HEK293T (cell line): ENCODE measurements around the gene C14orf132.

Experiments used
- CTCF ChIA-PET: fragments of 350-600 bp; formaldehyde crosslinking; extraction: SDS; loops from one replicate; lab custom pipeline; 2021; ENCODE audit warnings: antibody characterized with exemption, inconsistent platforms; lab: Yijun Ruan, JAX
- POLR2A ChIA-PET: fragments of 350-600 bp; formaldehyde crosslinking; extraction: SDS; loops from one replicate; lab custom pipeline; 2020; ENCODE audit warnings: antibody characterized with exemption, inconsistent platforms; lab: Yijun Ruan, JAX
- DNase-seq: peaks from one replicate; pipeline ENCODE4 v3.0.0; 2012; ENCODE audit warnings: mixed read lengths; ENCODE audit errors: extremely low spot score
- ARNT ChIP-seq: fragments of 450-650 bp; IDR thresholded peaks from 2 replicates; pipeline ENCODE4 v1.6.1; 2017; ENCODE audit warnings: mild to moderate bottlenecking
- BHLHE40 ChIP-seq: fragments of 450-650 bp; IDR thresholded peaks from 2 replicates; pipeline ENCODE4 v1.6.1; 2016; ENCODE audit warnings: mild to moderate bottlenecking, moderate library complexity, borderline replicate concordance
- CTBP1 ChIP-seq: fragments of 450-650 bp; IDR thresholded peaks from 2 replicates; pipeline ENCODE4 v1.6.1; 2016; ENCODE audit warnings: borderline replicate concordance
- ELF4 ChIP-seq: fragments of 450-650 bp; IDR thresholded peaks from 2 replicates; pipeline ENCODE4 v1.6.1; 2017; ENCODE audit warnings: antibody characterized with exemption
- FOXA1 ChIP-seq: fragments of 450-650 bp; IDR thresholded peaks from 2 replicates; pipeline ENCODE4 v1.6.1; 2016; ENCODE audit warnings: mild to moderate bottlenecking
- FOXK2 ChIP-seq: fragments of 450-650 bp; IDR thresholded peaks from 2 replicates; pipeline ENCODE4 v1.6.1; 2016; ENCODE audit warnings: mild to moderate bottlenecking
- FOXM1 ChIP-seq: fragments of 450-650 bp; IDR thresholded peaks from 2 replicates; pipeline ENCODE4 v1.6.1; 2017; ENCODE audit warnings: mild to moderate bottlenecking, borderline replicate concordance
- HDGF ChIP-seq: fragments of 450-650 bp; IDR thresholded peaks from 2 replicates; pipeline ENCODE4 v1.6.1; 2017; ENCODE audit warnings: antibody characterized with exemption, borderline replicate concordance
- L3MBTL2 ChIP-seq: fragments of 450-650 bp; conservative IDR thresholded peaks from 2 replicates; pipeline ENCODE4 v1.6.1; 2016; ENCODE audit warnings: mild to moderate bottlenecking
- LEF1 ChIP-seq: fragments of 450-650 bp; IDR thresholded peaks from 2 replicates; pipeline ENCODE4 v1.6.1; 2017; ENCODE audit warnings: mild to moderate bottlenecking, borderline replicate concordance
- NFRKB ChIP-seq: fragments of 450-650 bp; IDR thresholded peaks from 2 replicates; pipeline ENCODE4 v1.6.1; 2016; ENCODE audit warnings: mild to moderate bottlenecking, moderate library complexity
- PKNOX1 ChIP-seq: fragments of 450-650 bp; IDR thresholded peaks from 2 replicates; pipeline ENCODE4 v1.6.1; 2016
- SP1 ChIP-seq: fragments of 450-650 bp; IDR thresholded peaks from 2 replicates; pipeline ENCODE4 v1.6.1; 2017
- SUZ12 ChIP-seq: fragments of 450-650 bp; IDR thresholded peaks from 2 replicates; pipeline ENCODE4 v1.6.1; 2016; ENCODE audit warnings: mild to moderate bottlenecking
- TARDBP ChIP-seq: fragments of 450-650 bp; IDR thresholded peaks from 2 replicates; pipeline ENCODE4 v1.6.1; 2016
- ZNF384 ChIP-seq: fragments of 450-650 bp; IDR thresholded peaks from 2 replicates; pipeline ENCODE4 v1.6.1; 2016

The C14orf132 gene

GRCh38 chr14:96056509-96057422 lies 17.6 kb downstream of the C14orf132 start:
- ChIA-PET CTCF (no interaction called here), POLR2A (no interaction called here)
- no peak for TF ChIP-seq FOXA1
- TF ChIP-seq L3MBTL2: no peak
- no peak for TF ChIP-seq LEF1
- TF ChIP-seq ELF4: no peak
- no peak for TF ChIP-seq HDGF
- no peak for TF ChIP-seq ARNT
- no peak for TF ChIP-seq ZNF384
- TF ChIP-seq BHLHE40: no peak
- no peak for DNase-seq

- POLR2A ChIA-PET: no interaction called here
- CTCF ChIA-PET: no interaction called here
- DNase-seq: no peak
- TF ChIP-seq SUZ12 (no peak), BHLHE40 (no peak), SP1 (no peak), PKNOX1 (no peak), FOXA1 (no peak), NFRKB (no peak), TARDBP (no peak), ARNT (no peak), HDGF (no peak), FOXK2 (no peak), ELF4 (no peak), LEF1 (no peak), FOXM1 (no peak), ZNF384 (no peak), CTBP1 (no peak), L3MBTL2 (no peak)
These were observed 18.6 kb downstream of the C14orf132 start for GRCh38 chr14:96057738-96058137.

DNA sequence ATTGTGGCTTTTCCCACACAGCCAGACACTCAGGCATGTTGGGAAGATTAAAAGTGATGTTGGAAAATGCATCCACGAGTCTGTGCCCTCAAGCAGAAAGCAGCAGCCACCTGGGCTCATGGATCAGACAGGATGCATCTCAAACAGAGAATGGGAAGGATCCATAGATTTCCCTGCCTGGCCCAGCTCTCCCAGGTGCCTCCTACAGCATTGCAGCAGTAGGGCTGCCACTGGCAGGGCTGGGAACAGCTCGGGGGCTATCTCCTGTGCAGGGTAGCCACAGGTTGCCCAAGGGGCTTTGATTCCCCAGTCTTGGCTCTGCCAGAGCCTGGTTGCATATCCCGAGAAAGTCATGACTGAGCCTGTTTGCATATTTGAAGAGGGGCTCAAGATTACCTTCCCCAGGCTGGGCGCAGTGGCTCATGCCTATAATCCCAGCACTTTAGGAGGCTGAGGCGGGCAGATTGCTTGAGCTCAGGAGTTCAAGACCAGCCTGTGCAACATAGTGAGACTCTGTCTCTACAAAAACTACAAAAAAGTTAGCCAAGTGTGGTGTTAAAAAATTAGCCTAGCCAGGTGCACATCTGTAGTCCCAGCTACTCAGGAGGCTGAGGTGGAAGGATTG lies 19.5 kb downstream of the C14orf132 start:
- CTCF ChIA-PET: no interaction called here
- no peak for TF ChIP-seq SP1
- no peak for TF ChIP-seq ZNF384
- no peak for TF ChIP-seq FOXM1
- no peak for TF ChIP-seq ARNT
- TF ChIP-seq PKNOX1: no peak
- no peak for TF ChIP-seq LEF1
- TF ChIP-seq ELF4: no peak
- no peak for TF ChIP-seq FOXA1
- no peak for TF ChIP-seq FOXK2
- TF ChIP-seq BHLHE40: no peak
- TF ChIP-seq L3MBTL2: no peak
- TF ChIP-seq NFRKB: no peak
- TF ChIP-seq HDGF: no peak
- no peak for DNase-seq
- POLR2A ChIA-PET: no interaction called here

DNA sequence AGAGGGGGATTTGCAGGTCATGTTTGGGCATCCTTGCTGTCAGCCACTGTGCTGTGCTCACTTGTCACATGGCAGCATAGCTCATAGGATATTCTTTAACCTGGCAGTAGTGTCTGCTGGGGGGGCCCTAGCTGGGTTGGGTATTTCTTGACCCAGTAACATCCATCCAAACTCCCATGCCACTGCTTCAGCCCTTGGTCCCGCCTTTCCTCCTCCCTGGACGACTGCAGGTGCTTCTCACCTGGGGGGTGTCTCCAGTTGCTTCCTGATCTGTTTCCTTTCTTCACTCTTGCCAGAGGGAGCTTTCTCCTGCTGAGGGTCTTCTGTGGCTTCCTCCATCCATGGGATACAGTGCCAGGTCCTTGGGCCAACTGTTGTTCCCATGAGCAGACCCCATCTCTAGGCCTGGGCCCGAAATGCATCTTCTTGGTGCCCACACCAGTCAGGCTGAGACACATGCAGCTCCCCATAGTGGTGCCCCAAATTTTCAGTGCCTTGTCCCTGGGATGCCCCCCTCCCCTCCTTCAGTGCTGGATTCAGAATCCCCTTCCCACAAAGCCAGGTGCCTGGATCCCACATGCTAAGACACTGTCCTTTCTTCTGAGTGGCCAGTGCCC lies 20.5 kb downstream of the C14orf132 start:
- CTCF ChIA-PET: interaction anchor here (1.1 kb wide), 1 partner anchor 8 kb away, joined by 4 read pairs; no protein-coding TSS in a partner anchor
- TF ChIP-seq PKNOX1 (no peak), FOXA1 (no peak), NFRKB (no peak), L3MBTL2 (no peak), SP1 (no peak), SUZ12 (no peak), ARNT (no peak), FOXK2 (no peak), FOXM1 (no peak)
- POLR2A ChIA-PET: interaction anchor here (0.9 kb wide), 1 partner anchor 9 kb away, joined by 3 read pairs; no protein-coding TSS in a partner anchor
- DNase-seq: no peak

DNA sequence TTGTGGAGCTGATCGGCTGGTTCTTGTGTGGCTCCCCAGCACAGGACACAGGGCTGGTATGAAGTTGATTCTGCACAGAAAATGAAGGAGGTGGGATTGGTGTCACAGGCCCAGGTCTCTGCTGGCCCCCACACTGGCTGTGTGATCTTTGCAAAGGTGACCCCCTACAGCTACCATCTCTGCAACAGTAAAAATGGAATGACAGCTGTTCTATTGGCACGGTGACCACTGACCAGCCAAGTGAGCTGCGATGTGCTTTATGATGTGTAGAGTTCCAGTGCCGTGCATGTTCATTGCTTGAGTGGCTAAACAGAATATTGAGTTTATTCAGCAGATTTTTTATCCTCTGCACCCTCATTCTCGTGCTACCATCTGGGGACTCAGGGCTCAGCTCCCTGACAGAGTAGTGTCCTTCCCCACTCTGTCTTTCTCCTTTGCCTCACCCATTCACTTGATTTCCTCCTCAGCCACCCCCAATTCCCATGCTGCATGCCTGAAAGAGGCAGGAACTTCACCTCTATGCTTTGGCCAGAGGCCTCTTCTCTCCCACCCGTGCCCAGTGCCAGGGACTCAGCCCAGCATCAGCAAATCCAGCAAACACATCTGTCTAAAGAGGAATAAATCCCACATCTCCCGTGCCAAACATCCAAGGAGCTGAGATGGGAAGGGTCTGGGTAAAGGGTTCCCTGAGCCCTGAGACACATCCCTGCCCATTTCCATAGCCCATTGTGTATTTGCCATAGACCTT lies 21.2 kb downstream of the C14orf132 start:
- no peak for DNase-seq
- CTCF ChIA-PET: interaction anchor here (0.6 to 1.2 kb wide), 4 partner anchors 9 to 1269 kb away, joined by 3 to 5 read pairs (median 4); no protein-coding TSS in a partner anchor
- POLR2A ChIA-PET: interaction anchor here (0.9 kb wide), 1 partner anchor 10 kb away, joined by 3 read pairs; no protein-coding TSS in a partner anchor
- TF ChIP-seq CTBP1 (no peak), SP1 (no peak), BHLHE40 (no peak), TARDBP (no peak), ELF4 (no peak), PKNOX1 (no peak), NFRKB (no peak), FOXM1 (no peak), LEF1 (no peak), L3MBTL2 (no peak), ZNF384 (no peak), FOXA1 (no peak), FOXK2 (no peak)
